Activated B cell treated with CpG ODN at 0.5 μM for 24 hours (primary cell): ENCODE measurements around the gene SMTN. TPM values are rescaled to one million over a fixed set of nuclear protein-coding genes. Genes with fewer than 3 reads are reported as not detected.

Experiments
- ATAC-seq: fragments of 200-7000 bp; cut with Tn5 transposase; one replicate; pipeline ENCODE4 v1.10.0; 2021; ENCODE audit warnings: low read depth, mild to moderate bottlenecking, moderate library complexity
- CTCF ChIA-PET: fragments of 350-600 bp; sonication (Branson Sonifier 250); formaldehyde crosslinking; loops from one replicate; lab custom pipeline; 2021; ENCODE audit warnings: antibody characterized with exemption; lab: Charles Lee
- POLR2A ChIA-PET: fragments of 350-600 bp; sonication (Branson Sonifier 250); formaldehyde crosslinking; loops from one replicate; lab custom pipeline; 2021; ENCODE audit warnings: antibody characterized with exemption; lab: Charles Lee
- DNase-seq: peaks from one replicate; pipeline ENCODE4 v3.0.0; 2022
- H3K27ac Mint-ChIP-seq: one replicate; pipeline ENCODE4 v1.8.0; 2020; ENCODE audit warnings: mixed read lengths
- H3K27me3 Mint-ChIP-seq: one replicate; pipeline ENCODE4 v1.8.0; 2021; ENCODE audit warnings: mixed read lengths
- H3K36me3 Mint-ChIP-seq: one replicate; pipeline ENCODE4 v1.8.0; 2021; ENCODE audit warnings: low read depth, mixed read lengths
- H3K4me1 Mint-ChIP-seq: one replicate; pipeline ENCODE4 v1.8.0; 2021; ENCODE audit warnings: mixed read lengths
- H3K4me3 Mint-ChIP-seq: one replicate; pipeline ENCODE4 v1.8.0; 2020; ENCODE audit warnings: mild to moderate bottlenecking, mixed read lengths
- H3K9me3 Mint-ChIP-seq: one replicate; pipeline ENCODE4 v1.8.0; 2020; ENCODE audit warnings: mixed read lengths
- CTCF ChIP-seq: fragments of 200-600 bp; IDR thresholded peaks from one replicate; pipeline ENCODE4 v1.8.0; 2022; ENCODE audit warnings: antibody characterized with exemption, mild to moderate bottlenecking
- intact Hi-C: fragments of 100-400 bp; cut with micrococcal nuclease; formaldehyde crosslinking; loops from one replicate; pipeline ENCODE4 v1.15.1; 2024
- total RNA-seq: library from RNA; stranded (reverse); gene quantifications from 2 replicates; pipeline ENCODE4 v1.2.3, GENCODE V29; 2022

Gene SMTN
- total RNA-seq, 1 donor from 2014 or later: 3.1 TPM

DNA sequence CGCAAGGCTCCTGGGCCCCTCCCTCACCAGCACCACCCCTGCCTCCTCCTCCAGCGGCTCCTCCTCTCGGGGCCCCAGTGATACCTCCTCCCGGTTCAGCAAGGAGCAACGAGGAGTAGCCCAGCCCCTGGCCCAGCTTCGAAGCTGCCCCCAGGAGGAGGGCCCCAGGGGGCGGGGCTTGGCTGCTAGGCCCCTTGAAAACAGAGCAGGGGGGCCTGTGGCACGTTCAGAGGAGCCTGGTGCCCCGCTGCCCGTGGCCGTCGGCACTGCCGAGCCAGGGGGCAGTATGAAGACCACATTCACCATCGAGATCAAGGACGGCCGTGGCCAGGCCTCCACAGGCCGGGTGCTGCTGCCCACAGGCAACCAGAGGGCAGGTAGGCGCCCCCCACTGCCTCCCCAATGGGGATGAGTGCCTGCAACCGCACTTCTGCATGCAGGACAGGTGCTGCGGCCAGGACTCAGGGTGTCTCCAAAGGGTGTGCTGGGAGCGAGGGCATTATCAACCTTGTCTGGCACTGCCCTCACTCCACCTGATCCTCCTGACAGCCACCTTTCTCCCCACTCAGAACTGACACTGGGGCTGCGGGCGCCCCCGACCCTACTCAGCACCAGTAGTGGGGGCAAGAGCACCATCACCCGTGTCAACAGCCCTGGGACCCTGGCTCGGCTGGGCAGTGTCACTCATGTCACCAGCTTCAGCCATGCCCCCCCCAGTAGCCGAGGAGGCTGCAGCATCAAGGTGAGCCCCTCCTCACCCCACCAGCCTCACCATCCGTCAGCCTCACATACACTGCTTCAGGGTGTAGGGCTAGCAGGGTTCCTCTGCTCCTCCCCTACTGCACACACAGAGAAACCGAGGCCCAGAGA is 10.2 kb downstream of the SMTN start:
- H3K9me3 Mint-ChIP-seq: no peaks in the 10 kb centered on the region
- intact Hi-C loops: no loop called here
- ChIA-PET POLR2A (interaction anchor here (1.1 kb wide), 1 partner anchor 17 kb away, joined by 3 read pairs; no protein-coding TSS in a partner anchor), CTCF (no interaction called here)
- ATAC-seq (no peak), DNase-seq (no peak)
- peaks cover 22% of the 10 kb centered on the region for H3K4me1 Mint-ChIP-seq
- no peak for TF ChIP-seq CTCF
- no peaks in the 10 kb centered on the region for H3K27me3 Mint-ChIP-seq
- no peak overlapping the region for H3K4me3 Mint-ChIP-seq
- no peaks in the 10 kb centered on the region for H3K36me3 Mint-ChIP-seq
- no peak overlapping the region for H3K27ac Mint-ChIP-seq

DNA sequence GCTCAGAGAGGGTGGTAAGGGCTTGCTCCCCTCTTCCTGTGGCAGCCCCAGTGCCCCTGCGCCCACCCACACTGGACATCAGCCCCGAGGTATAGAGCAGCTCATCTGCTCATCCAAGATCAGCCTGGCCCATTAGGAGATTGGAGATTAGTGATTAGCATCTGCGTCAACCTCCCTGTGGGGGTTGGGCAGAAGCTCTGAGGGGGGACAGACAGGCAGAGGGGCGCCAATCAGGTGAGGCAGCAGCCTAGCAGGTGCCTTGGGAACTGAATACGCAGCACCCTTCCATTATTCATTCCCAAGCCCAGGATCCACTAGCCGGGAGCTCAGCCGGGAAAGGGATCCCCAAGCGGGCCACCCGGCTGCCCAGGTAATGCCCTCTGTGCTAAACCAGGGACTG is 11.0 kb downstream of the SMTN start:
- intact Hi-C loops: no loop called here
- Mint-ChIP-seq H3K4me1 (peaks cover 22% of the 10 kb centered on the region), H3K27ac (no peak overlapping the region), H3K27me3 (no peaks in the 10 kb centered on the region), H3K9me3 (no peaks in the 10 kb centered on the region), H3K4me3 (no peak overlapping the region), H3K36me3 (no peaks in the 10 kb centered on the region)
- ChIA-PET CTCF (no interaction called here), POLR2A (interaction anchor here (1.1 kb wide), 1 partner anchor 16 kb away, joined by 3 read pairs; no protein-coding TSS in a partner anchor)
- DNase-seq (no peak), ATAC-seq (no peak)
- TF ChIP-seq CTCF: no peak

- no peaks in the 10 kb centered on the region for H3K9me3 Mint-ChIP-seq
- no peak overlapping the region for H3K4me3 Mint-ChIP-seq
Observed at GRCh38 chr22:31093086-31093850, 12.2 kb downstream of the SMTN start.

GRCh38 chr22:31094021-31094551 is 13.0 kb downstream of the SMTN start:
- intact Hi-C loops: no loop called here
- no peaks in the 10 kb centered on the region for H3K9me3 Mint-ChIP-seq

More at GRCh38 chr22:31093086-31093850, 12.2 kb downstream of the SMTN start:
- no peaks in the 10 kb centered on the region for H3K27me3 Mint-ChIP-seq
- ChIA-PET POLR2A (no interaction called here), CTCF (interaction anchor here (1.6 kb wide), 1 partner anchor 118 kb away, joined by 4 read pairs; no protein-coding TSS in a partner anchor)
- no peak overlapping the region for H3K27ac Mint-ChIP-seq
- no peaks in the 10 kb centered on the region for H3K36me3 Mint-ChIP-seq
- H3K4me1 Mint-ChIP-seq: peaks cover 22% of the 10 kb centered on the region
- no peak for TF ChIP-seq CTCF
- intact Hi-C loops: no loop called here
- DNase-seq (no peak), ATAC-seq (no peak)

More at GRCh38 chr22:31094021-31094551, 13.0 kb downstream of the SMTN start:
- no peak for TF ChIP-seq CTCF
- CTCF ChIA-PET: interaction anchor here (1.6 kb wide), 1 partner anchor 117 kb away, joined by 4 read pairs; no protein-coding TSS in a partner anchor
- Mint-ChIP-seq H3K4me1 (peaks cover 15% of the 10 kb centered on the region), H3K27me3 (no peaks in the 10 kb centered on the region), H3K4me3 (no peak overlapping the region), H3K36me3 (no peaks in the 10 kb centered on the region), H3K27ac (no peak overlapping the region)
- DNase-seq (no peak), ATAC-seq (no peak)
- POLR2A ChIA-PET: no interaction called here
